GM12875 (cell line): ENCODE data around the gene TMEM123.

ENCODE experiments used
- H3K4me3 ChIP-seq: one replicate; pipeline ENCODE4 v1.5.1; 2011; ENCODE audit warnings: low read depth, low read length, control low read depth
- TF ChIP-seq, protein P1 (sequence below): IDR thresholded peaks from 2 replicates; pipeline ENCODE4 v1.5.1; 2011; ENCODE audit warnings: low read depth, mild to moderate bottlenecking, control low read depth, inconsistent platforms, low read length, moderate library complexity, borderline replicate concordance; ENCODE audit not compliant: insufficient read depth

The TMEM123 gene

DNA sequence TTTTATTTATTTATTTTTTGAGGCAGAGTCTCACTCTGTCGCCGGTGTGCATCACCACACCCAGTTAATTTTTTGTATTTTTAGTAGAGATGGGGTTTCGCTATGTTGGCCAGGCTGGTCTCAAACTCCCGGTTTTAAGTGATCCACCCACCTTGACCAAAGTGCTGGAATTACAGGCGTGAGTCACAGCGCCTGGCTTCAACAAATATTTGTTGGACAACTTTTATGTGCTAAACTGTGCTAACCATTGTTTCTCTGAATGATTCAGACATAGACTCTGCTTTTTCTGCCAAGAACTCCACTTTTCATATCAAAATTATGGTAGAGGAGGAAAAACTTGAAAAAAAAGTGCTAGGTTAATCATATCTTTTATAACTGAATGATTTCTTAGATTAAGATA, 41.7 kb upstream of the TMEM123 start:
- no peak overlapping the region for H3K4me3 ChIP-seq
- TF ChIP-seq, protein P1, sequence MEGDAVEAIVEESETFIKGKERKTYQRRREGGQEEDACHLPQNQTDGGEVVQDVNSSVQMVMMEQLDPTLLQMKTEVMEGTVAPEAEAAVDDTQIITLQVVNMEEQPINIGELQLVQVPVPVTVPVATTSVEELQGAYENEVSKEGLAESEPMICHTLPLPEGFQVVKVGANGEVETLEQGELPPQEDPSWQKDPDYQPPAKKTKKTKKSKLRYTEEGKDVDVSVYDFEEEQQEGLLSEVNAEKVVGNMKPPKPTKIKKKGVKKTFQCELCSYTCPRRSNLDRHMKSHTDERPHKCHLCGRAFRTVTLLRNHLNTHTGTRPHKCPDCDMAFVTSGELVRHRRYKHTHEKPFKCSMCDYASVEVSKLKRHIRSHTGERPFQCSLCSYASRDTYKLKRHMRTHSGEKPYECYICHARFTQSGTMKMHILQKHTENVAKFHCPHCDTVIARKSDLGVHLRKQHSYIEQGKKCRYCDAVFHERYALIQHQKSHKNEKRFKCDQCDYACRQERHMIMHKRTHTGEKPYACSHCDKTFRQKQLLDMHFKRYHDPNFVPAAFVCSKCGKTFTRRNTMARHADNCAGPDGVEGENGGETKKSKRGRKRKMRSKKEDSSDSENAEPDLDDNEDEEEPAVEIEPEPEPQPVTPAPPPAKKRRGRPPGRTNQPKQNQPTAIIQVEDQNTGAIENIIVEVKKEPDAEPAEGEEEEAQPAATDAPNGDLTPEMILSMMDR, result no peak

DNA sequence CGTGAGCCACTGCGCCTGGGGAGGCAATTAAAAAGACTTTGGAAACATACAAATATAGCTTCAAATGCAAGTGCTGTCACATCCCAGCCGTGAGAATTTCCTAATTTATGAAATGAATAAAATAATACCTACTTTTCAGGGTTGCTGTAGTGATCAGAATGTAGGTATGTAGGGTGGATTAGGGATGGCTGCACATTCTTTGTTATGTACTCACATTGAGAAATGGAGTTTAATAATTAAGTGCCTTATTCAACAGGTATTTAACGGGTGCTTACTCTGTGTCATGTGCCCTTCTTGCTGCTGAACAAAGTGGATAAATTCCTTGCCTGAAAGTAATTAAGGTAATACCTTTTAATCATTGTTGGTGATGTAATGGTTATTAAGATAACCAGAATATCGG, 41.0 kb upstream of the TMEM123 start:
- no peak overlapping the region for H3K4me3 ChIP-seq
- TF ChIP-seq, protein P1, result no peak

DNA sequence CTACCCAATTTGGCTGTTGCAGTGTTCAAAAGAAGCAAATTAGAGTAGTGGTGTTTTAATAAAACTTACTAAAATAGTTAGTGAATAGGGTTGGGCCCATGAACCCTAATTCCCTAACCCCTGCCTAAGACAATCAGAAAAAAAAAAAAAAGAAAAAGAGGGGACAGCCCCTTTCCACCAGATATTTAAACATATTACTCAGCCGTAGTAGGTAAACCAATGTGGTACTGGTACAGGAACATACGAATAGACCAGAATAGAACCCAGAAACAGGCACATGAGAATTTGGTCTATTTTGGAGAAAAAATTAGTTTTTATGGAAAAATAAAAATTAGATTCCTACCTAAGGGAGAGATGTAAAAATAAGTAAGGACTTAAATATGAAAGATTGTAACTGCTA, 39.4 kb upstream of the TMEM123 start:
- H3K4me3 ChIP-seq, result no peak overlapping the region

DNA sequence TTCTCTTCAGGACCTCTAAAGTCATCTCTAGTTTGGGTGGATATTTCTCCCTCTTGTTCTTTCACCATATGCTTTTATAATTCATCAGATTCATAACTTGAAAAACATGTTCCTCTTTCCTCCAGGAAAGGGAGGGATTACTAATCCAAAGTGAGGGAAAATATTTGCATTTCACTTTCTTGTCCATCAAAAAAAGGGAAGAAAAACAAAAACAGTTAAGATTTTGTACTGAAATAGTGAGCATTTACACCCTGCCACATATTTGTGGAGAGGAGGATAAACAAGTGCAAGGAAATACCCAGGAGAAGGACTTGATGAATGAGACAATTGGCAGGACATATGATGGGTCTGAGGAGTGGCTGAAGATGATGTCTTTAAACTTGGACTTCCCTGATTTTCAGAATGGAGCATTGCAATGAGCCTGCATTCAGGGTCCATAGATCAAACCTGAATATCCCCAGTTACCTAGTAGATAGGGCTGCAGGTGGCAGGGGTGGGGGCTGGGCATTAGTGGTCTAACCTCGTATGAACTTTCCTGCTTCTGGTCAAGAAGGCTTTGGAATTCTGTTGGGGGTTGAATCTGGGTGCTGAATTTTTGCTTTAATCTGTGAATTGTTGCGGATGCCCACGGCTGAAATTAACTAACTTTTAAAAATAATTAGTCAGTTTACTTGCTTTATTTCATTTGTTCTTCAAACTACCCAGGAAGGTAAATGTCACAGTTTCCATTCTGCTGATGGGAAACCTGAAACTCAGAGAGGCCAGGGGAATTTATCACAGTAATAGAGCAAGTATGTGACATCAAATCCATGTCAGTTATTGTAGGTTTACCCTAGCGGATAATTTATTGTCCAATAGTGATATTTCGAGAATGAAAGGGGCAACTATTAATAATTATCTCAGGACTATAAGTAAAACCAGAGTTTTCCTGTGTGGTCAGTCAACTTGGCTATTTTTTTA, 36.9 kb upstream of the TMEM123 start:
- TF ChIP-seq, protein P1, result no peak
- no peak overlapping the region for H3K4me3 ChIP-seq

More for the DNA sequence above, 39.4 kb upstream of the TMEM123 start:
- TF ChIP-seq, protein P1, result no peak

DNA sequence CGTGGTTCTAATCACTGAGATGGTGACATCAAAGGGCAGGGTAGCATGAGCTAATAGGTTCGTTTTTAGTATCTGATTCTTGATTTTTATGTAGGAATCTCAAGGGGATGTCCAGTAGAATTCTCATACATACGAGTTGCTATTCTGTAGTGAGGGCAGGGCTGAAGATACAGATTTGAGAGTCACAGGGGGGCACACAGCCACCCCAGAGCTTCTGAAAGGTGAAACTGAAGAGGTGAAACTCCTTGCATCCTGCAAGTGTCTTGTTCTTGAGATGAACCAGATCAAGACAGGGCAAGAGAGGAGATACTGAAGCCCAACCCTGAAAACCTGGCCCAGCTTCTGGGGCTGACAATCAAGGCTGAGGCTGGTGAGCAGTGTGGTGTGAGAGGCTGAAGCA, 35.6 kb upstream of the TMEM123 start:
- TF ChIP-seq, protein P1, result no peak
- no peak overlapping the region for H3K4me3 ChIP-seq

DNA sequence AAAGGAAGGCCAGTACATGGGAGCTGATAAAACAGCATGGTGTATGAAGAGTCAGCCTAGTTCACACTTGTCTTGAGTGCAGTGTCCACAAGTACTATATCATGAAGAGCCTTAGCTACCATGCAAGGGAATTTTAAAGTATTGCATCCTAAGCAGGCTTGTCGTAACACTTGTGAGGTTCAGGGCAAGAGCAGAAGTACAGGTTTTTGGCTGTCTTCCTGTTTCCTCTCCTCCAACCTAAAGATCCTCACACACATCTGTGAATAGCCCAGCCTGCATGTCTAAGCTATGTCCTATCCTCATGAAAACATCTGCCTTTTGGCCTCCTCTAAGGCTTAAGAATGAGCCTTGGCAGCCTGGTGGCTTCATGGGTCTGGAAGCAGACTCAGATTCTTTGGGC, 34.6 kb upstream of the TMEM123 start:
- H3K4me3 ChIP-seq, result no peak overlapping the region
- TF ChIP-seq, protein P1, result no peak

DNA sequence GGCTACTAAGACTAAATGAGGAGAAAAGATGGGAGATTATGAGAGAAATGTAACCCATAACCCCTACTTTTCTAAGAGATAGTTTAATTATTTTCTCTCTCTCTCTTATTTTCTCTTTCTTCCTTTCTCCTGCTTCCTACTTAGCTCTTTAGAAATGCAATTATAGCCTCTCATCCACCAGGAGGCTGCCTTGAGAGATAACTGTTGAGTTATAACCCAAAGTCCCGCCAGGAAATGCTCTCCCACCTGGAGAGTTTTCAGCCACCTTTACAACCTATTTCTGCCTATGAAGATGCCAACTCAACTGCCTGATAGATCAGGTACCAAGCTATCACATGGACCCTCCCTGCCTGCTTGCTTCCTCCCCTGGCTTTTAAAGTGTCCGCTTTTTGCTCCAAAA, 34.0 kb upstream of the TMEM123 start:
- H3K4me3 ChIP-seq, result no peak overlapping the region
- TF ChIP-seq, protein P1, result no peak
